Heart right ventricle (tissue), 16 donors: ENCODE results near the gene RCL1. TPM values are rescaled to one million over a fixed set of nuclear protein-coding genes. Genes with fewer than 3 reads are reported as not detected.

ENCODE experiments used
- ATAC-seq, 8 donors: fragments of 200-7000 bp; cut with Tn5 transposase; one replicate each; pipeline ENCODE4 v1.9.1; 2020; ENCODE audit warnings: mild to moderate bottlenecking in 8 of 8, moderate library complexity in 8 of 8, moderate number of reproducible peaks in 1 of 8
- DNase-seq, 2 donors: peaks; one replicate each; pipeline ENCODE4 v3.0.0-alpha.2; 2020
- H3K27ac ChIP-seq, 10 donors: fragments of 200-600 bp; sonication (generic) in 2 of 10; one replicate each; pipeline versions ENCODE4 v1.5.0 to v1.8.0; 2020 to 2022; ENCODE audit warnings: mild to moderate bottlenecking in 3 of 10
- H3K27me3 ChIP-seq, 7 donors: fragments of 200-600 bp; one replicate each; pipeline ENCODE4 v1.8.0; 2021 to 2022; ENCODE audit warnings: mild to moderate bottlenecking in 2 of 7
- H3K36me3 ChIP-seq, 9 donors: fragments of 200-600 bp; sonication (generic) in 1 of 9; one replicate each; pipeline versions ENCODE4 v1.5.0 to v1.8.0; 2020 to 2022; ENCODE audit warnings: mild to moderate bottlenecking in 2 of 9
- H3K4me1 ChIP-seq, 9 donors: fragments of 200-600 bp; sonication (generic) in 1 of 9; one replicate each; pipeline versions ENCODE4 v1.5.0 to v1.8.0; 2020 to 2022; ENCODE audit warnings: mild to moderate bottlenecking in 4 of 9
- H3K4me3 ChIP-seq, 10 donors: fragments of 200-600 bp; sonication (generic) in 2 of 10; one replicate each; pipeline versions ENCODE4 v1.5.0 to v1.8.0; 2020 to 2022; ENCODE audit warnings: mild to moderate bottlenecking in 7 of 10, moderate library complexity in 2 of 10
- H3K9me3 ChIP-seq, 11 donors: fragments of 200-600 bp in 10 of 11; sonication (generic) in 2 of 11; one replicate each; pipeline versions ENCODE4 v1.5.0 to v1.8.0; 2013 to 2022; ENCODE audit warnings: mild to moderate bottlenecking in 2 of 11, control low read depth in 1 of 11, moderate library complexity in 1 of 11
- CTCF ChIP-seq, 9 donors: fragments of 200-600 bp; sonication (generic) in 2 of 9; IDR thresholded peaks; one replicate each; pipeline versions ENCODE4 v1.5.0 to v1.8.0; 2021 to 2022; ENCODE audit warnings: antibody characterized with exemption in 9 of 9, mild to moderate bottlenecking in 5 of 9, moderate library complexity in 1 of 9
- WGBS, 2 donors: extraction: QIAGEN DNeasy Blood & Tissue Kit; methylation state at CpG; one replicate each; pipeline ENCODE4 v1.1.7; 2013; ENCODE audit warnings: inconsistent platforms in 1 of 2; 5-methylcytosine and 5-hydroxymethylcytosine counted together
- intact Hi-C, 10 donors: fragments of 100-400 bp; cut with DNase I; formaldehyde crosslinking; loops; one replicate each; pipeline versions ENCODE4 v1.11.1 to v1.14.2; 2022
- polyA plus RNA-seq, 2 donors: library from polyadenylated mRNA; stranded (reverse); fragments of 200-250 nt; gene quantifications; one replicate each; pipeline ENCODE4 v1.2.3, GENCODE V29; 2013
- total RNA-seq, 10 donors: library from RNA; stranded (reverse); fragmentation: NEBNext Ultra II Directional in 3 of 10; extraction: Animal tissue kit (Norgen Biotek cat#: 25700) in 3 of 10; gene quantifications; one replicate each; pipeline versions ENCODE4 v1.2.1 to v1.2.4, GENCODE V29; 2021 to 2023
- donor health status: Arrhythmogenic right ventricular cardiomyopathy.
- donor health status: ischemic (EF 13 %, LVEDD 7.1; RV severe dilation, severe dysfunction).
- donor health status: healthy with polysubstance abuse.
- donor health status: DM: no; HTN: yes; CAD: no.
- donor health status: DM: no; HTN: no; CAD: no.
- donor health status: ischemic (EF 25% LVEDD 6.9; RV normal size, moderate dysfunction).
- donor health status: ischemic (EF 25% LVEDD 5.7; RV mildly dilated, moderate dysfunction).
- donor health status: healthy.
- donor health status: DM: yes; HTN: yes; CAD: no.
- donor health status: Ischemic cardiomyopathy.
- donor health status: ischemic (EF 35%, LVEDD 5.7; RV mildly dilated, moderate dysfunction).
- donor health status: nonischemic (EF 11% LVEDD 7.7; RV severe dilation, severe dysfunction).
- donor health status: DM: yes; HTN: yes; CAD: no.
- donor health status: PGD.
- donor health status: ischemic (EF 29% LVEDD 5.4; RV normal size, mild dysfunction).
- donor health status: nonischemic (EF 23%, LVEDD 6.1; RV moderate dilation, normal function).

The RCL1 gene
- total and polyA plus RNA-seq, 12 donors, result 4.8 to 9.9 (median 6.8) TPM

GRCh38 chr9:4861736-4862451 lies 69.2 kb downstream of the RCL1 start:
- Histone ChIP-seq H3K36me3 (peaks cover 0 to 50% (median 10%) of the 10 kb centered on the region in 9 donors), H3K27me3 (no peaks in the 10 kb centered on the region), H3K27ac (no peak overlapping the region), H3K4me1 (peaks cover 0 to 5% (median 0%) of the 10 kb centered on the region in 9 donors), H3K9me3 (no peaks in the 10 kb centered on the region), H3K4me3 (no peak overlapping the region)
- ATAC-seq (no peak), DNase-seq (no peak)
- intact Hi-C loops, result no loop called here
- 97 to 98% methylated on average over 7 of the region's 7 CpGs for WGBS, 2 donors
- TF ChIP-seq CTCF (IDR thresholded peaks at IDR 0.05), result no peak

- H3K9me3 ChIP-seq, result no peaks in the 10 kb centered on the region
- H3K4me1 ChIP-seq, result peaks cover 0 to 5% (median 0%) of the 10 kb centered on the region in 9 donors
- no peaks in the 10 kb centered on the region for H3K27me3 ChIP-seq
- H3K36me3 ChIP-seq, result peaks cover 0 to 44% (median 7%) of the 10 kb centered on the region in 9 donors
- ATAC-seq (peak in 1 of 8 donors; percentile 71), DNase-seq (no peak)
- no peak for TF ChIP-seq CTCF (IDR thresholded peaks at IDR 0.05)
- intact Hi-C loops, result no loop called here
- WGBS, 2 donors, result 79 to 81% methylated on average over 6 of the region's 6 CpGs
- H3K4me3 ChIP-seq, result no peak overlapping the region
- H3K27ac ChIP-seq, result no peak overlapping the region
These were observed 69.9 kb downstream of the RCL1 start for GRCh38 chr9:4862506-4863250.

GRCh38 chr9:4864234-4864661 lies 71.5 kb downstream of the RCL1 start:
- H3K4me1 ChIP-seq, result peaks cover 0 to 5% (median 0%) of the 10 kb centered on the region in 9 donors
- intact Hi-C loops, result no loop called here

More at GRCh38 chr9:4864234-4864661, 71.5 kb downstream of the RCL1 start:
- 96 to 98% methylated on average over 11 of the region's 11 CpGs for WGBS, 2 donors
- Histone ChIP-seq H3K27ac (no peak overlapping the region), H3K27me3 (no peaks in the 10 kb centered on the region), H3K9me3 (no peaks in the 10 kb centered on the region), H3K36me3 (peaks cover 0 to 31% (median 7%) of the 10 kb centered on the region in 9 donors), H3K4me3 (no peak overlapping the region)
- no peak for ATAC-seq
- DNase-seq, result no peak
- no peak for TF ChIP-seq CTCF (IDR thresholded peaks at IDR 0.05)
